Loucy (cell line): ENCODE measurements around the gene PPP1R3A.

Experiments used
- H2AFZ ChIP-seq: fragments of 200-600 bp; sonication (generic); 2 replicates; pipeline ENCODE4 v1.6.0; 2016; ENCODE audit warnings: antibody characterized with exemption, mild to moderate bottlenecking, low read length, moderate library complexity
- H3F3A ChIP-seq: fragments of 200-600 bp; 2 replicates; pipeline ENCODE4 v1.6.0; 2016; ENCODE audit warnings: antibody characterized with exemption, low read depth, mild to moderate bottlenecking
- H3K27me3 ChIP-seq: fragments of 200-600 bp; sonication (generic); 2 replicates; pipeline ENCODE4 v1.6.1; 2014; ENCODE audit warnings: low read length, mild to moderate bottlenecking; ENCODE audit not compliant: insufficient read depth, poor library complexity, severe bottlenecking
- H3K36me3 ChIP-seq: fragments of 200-600 bp; sonication (generic); 2 replicates; pipeline ENCODE4 v1.6.1; 2016; ENCODE audit warnings: low read length; ENCODE audit not compliant: insufficient read depth
- H3K4me1 ChIP-seq: fragments of 200-600 bp; sonication (generic); 2 replicates; pipeline ENCODE4 v1.5.1; 2014; ENCODE audit warnings: low read length, mild to moderate bottlenecking; ENCODE audit not compliant: insufficient read depth, poor library complexity, severe bottlenecking
- H3K4me2 ChIP-seq: fragments of 200-600 bp; sonication (generic); 2 replicates; pipeline ENCODE4 v1.6.0; 2014; ENCODE audit warnings: antibody characterized with exemption, low read length, low read depth, mild to moderate bottlenecking; ENCODE audit not compliant: poor library complexity, severe bottlenecking
- H3K4me3 ChIP-seq: fragments of 200-600 bp; sonication (generic); 2 replicates; pipeline ENCODE4 v1.5.1; 2014; ENCODE audit warnings: low read length, mild to moderate bottlenecking, mixed read lengths; ENCODE audit not compliant: poor library complexity, severe bottlenecking
- H3K79me2 ChIP-seq: fragments of 200-600 bp; sonication (generic); 2 replicates; pipeline ENCODE4 v1.6.1; 2014; ENCODE audit warnings: low read length; ENCODE audit not compliant: insufficient read depth
- H3K9ac ChIP-seq: fragments of 200-600 bp; sonication (generic); 2 replicates; pipeline ENCODE4 v1.6.0; 2014; ENCODE audit warnings: mild to moderate bottlenecking, low read depth, low read length, moderate library complexity; ENCODE audit not compliant: poor library complexity, severe bottlenecking
- H3K9me2 ChIP-seq: fragments of 200-600 bp; sonication (generic); replicated peaks from 2 replicates; pipeline ENCODE4 v1.6.1; 2016; ENCODE audit warnings: low read depth, low read length, mixed read lengths
- H3K9me3 ChIP-seq: fragments of 200-600 bp; sonication (generic); 2 replicates; pipeline ENCODE4 v1.6.1; 2014; ENCODE audit warnings: mild to moderate bottlenecking, antibody characterized with exemption, low read length, low read depth; ENCODE audit not compliant: insufficient read depth
- H4K20me1 ChIP-seq: fragments of 200-600 bp; sonication (generic); 2 replicates; pipeline ENCODE4 v1.6.0; 2014; ENCODE audit warnings: antibody characterized with exemption, low read length, mild to moderate bottlenecking; ENCODE audit not compliant: insufficient read depth, poor library complexity, severe bottlenecking
- EZH2phosphoT487 ChIP-seq: fragments of 200-600 bp; IDR thresholded peaks from 2 replicates; pipeline ENCODE4 v1.6.1; 2018; ENCODE audit warnings: antibody characterized with exemption, mild to moderate bottlenecking, moderate library complexity, borderline replicate concordance
- TF ChIP-seq, protein P1 (sequence below): fragments of 200-600 bp; sonication (generic); conservative IDR thresholded peaks from 2 replicates; pipeline ENCODE4 v1.5.1; 2014; ENCODE audit warnings: mild to moderate bottlenecking, antibody characterized with exemption, low read length

The PPP1R3A gene

DNA sequence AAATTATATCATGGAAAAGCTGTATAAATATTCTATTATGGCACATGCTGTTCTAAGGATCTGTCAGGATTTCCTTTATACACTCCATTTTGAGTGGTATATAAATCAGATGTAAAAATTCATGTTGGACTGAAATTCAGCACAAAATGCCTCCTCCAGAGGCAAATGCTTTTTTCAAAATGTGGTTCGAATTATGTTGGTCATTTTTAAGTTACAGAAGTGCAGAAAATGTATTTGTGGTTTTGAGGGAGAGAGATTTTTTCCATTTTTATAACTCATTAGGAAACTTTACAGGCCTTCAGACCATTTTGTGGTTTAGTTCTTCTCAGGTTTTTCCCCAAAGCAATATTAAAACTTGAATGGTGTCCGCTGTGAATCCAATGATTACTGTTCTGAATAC lies 2.9 kb downstream of the PPP1R3A start:
- no peaks in the 10 kb centered on the region for H4K20me1 ChIP-seq
- H3K4me2 ChIP-seq = no peak overlapping the region
- H3K27me3 ChIP-seq = no peaks in the 10 kb centered on the region
- H2AFZ ChIP-seq = no peak overlapping the region
- no peaks in the 10 kb centered on the region for H3F3A ChIP-seq
- no peaks in the 10 kb centered on the region for H3K79me2 ChIP-seq
- no peak for TF ChIP-seq EZH2phosphoT487
- H3K9me2 ChIP-seq = no peaks in the 10 kb centered on the region
- no peaks in the 10 kb centered on the region for H3K36me3 ChIP-seq
- no peak overlapping the region for H3K9ac ChIP-seq
- no peaks in the 10 kb centered on the region for H3K9me3 ChIP-seq
- no peak overlapping the region for H3K4me3 ChIP-seq
- H3K4me1 ChIP-seq = no peaks in the 10 kb centered on the region

DNA sequence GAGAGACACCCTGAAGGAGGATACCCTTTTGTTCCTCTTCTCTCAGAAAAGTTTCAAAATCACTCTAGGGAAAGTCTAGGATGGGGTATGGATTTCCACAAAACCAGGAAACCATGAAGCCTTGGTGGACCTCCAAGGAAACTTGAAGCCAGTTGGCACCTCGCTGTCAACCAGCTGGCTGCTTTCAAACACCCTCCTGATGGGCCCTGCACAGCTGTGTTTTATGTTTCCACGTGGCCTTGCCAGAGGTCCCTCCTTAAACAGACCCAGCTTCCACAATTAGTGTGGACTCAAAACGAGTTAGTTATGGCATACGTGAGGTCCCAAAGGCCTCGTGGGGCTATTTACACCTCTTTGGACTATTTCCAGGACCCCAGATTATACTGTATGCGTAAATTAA lies 5.9 kb downstream of the PPP1R3A start:
- H3F3A ChIP-seq = no peaks in the 10 kb centered on the region
- H3K79me2 ChIP-seq = no peaks in the 10 kb centered on the region
- no peak overlapping the region for H3K4me2 ChIP-seq
- no peak overlapping the region for H2AFZ ChIP-seq
- H3K4me3 ChIP-seq = no peak overlapping the region
- no peaks in the 10 kb centered on the region for H3K9me3 ChIP-seq
- no peaks in the 10 kb centered on the region for H3K9me2 ChIP-seq
- H3K9ac ChIP-seq = no peak overlapping the region
- no peaks in the 10 kb centered on the region for H4K20me1 ChIP-seq
- TF ChIP-seq, protein P1, sequence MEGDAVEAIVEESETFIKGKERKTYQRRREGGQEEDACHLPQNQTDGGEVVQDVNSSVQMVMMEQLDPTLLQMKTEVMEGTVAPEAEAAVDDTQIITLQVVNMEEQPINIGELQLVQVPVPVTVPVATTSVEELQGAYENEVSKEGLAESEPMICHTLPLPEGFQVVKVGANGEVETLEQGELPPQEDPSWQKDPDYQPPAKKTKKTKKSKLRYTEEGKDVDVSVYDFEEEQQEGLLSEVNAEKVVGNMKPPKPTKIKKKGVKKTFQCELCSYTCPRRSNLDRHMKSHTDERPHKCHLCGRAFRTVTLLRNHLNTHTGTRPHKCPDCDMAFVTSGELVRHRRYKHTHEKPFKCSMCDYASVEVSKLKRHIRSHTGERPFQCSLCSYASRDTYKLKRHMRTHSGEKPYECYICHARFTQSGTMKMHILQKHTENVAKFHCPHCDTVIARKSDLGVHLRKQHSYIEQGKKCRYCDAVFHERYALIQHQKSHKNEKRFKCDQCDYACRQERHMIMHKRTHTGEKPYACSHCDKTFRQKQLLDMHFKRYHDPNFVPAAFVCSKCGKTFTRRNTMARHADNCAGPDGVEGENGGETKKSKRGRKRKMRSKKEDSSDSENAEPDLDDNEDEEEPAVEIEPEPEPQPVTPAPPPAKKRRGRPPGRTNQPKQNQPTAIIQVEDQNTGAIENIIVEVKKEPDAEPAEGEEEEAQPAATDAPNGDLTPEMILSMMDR = no peak
- TF ChIP-seq EZH2phosphoT487 = no peak
- no peaks in the 10 kb centered on the region for H3K27me3 ChIP-seq
- H3K36me3 ChIP-seq = no peaks in the 10 kb centered on the region
- no peaks in the 10 kb centered on the region for H3K4me1 ChIP-seq

DNA sequence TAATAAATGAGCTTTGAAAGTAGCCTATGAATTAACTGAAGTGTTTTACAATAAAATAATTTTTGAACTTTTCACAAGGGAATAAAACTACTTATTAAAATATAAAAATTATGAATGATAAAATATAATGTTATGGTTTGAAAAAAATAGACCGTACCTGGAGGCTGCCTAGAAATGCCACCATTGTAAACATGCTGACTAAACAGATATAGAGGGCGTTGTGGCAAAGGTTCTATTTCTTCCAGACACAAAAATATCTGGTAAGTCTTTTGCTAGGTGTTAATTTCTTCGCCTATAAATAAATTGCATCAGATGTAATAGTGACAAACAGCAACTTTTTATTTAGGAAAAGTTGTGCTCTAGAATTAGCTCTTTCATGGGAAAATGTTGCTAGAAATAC lies 11.2 kb downstream of the PPP1R3A start:
- Histone ChIP-seq H3K9me2 (no peaks in the 10 kb centered on the region), H3K9ac (no peak overlapping the region), H3K4me3 (no peak overlapping the region), H3F3A (no peaks in the 10 kb centered on the region), H3K9me3 (no peaks in the 10 kb centered on the region), H3K4me1 (no peaks in the 10 kb centered on the region), H3K4me2 (no peak overlapping the region), H3K27me3 (no peaks in the 10 kb centered on the region), H3K79me2 (no peaks in the 10 kb centered on the region), H4K20me1 (no peaks in the 10 kb centered on the region), H2AFZ (no peak overlapping the region), H3K36me3 (no peaks in the 10 kb centered on the region)
- no peak for TF ChIP-seq EZH2phosphoT487
- TF ChIP-seq, protein P1 = no peak

DNA sequence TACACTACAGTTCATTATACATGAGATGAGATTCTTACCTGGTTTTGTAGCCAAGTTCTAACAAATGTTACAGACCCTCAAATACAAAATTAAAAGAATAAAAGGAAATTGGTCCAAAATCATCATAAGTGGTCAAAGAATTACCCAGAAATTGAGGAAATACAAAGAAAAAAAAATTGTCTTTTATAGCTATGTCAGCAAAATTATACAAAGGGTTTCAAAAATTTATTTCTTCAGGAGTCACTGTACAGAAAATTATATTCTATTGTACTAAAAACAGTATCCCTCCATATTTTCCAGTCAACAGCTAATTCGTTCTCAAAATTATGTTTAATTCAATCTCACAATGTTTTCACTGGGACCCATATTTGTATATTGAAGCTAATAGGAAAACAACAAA lies 14.3 kb downstream of the PPP1R3A start:
- Histone ChIP-seq H3F3A (no peaks in the 10 kb centered on the region), H3K79me2 (no peaks in the 10 kb centered on the region), H2AFZ (no peak overlapping the region), H3K36me3 (no peaks in the 10 kb centered on the region), H3K4me2 (no peak overlapping the region), H3K4me3 (no peak overlapping the region), H3K27me3 (no peaks in the 10 kb centered on the region), H3K9me2 (no peaks in the 10 kb centered on the region), H3K9me3 (no peaks in the 10 kb centered on the region), H3K4me1 (no peaks in the 10 kb centered on the region), H3K9ac (no peak overlapping the region), H4K20me1 (no peaks in the 10 kb centered on the region)
- TF ChIP-seq, protein P1 = no peak
- no peak for TF ChIP-seq EZH2phosphoT487
